Fibroblast of villous mesenchyme (primary cell): ENCODE measurements around the gene RAMACL. TPM values are rescaled to one million over a fixed set of nuclear protein-coding genes. Genes with fewer than 3 reads are reported as not detected.

Experiments used
- DNase-seq: peaks from one replicate; pipeline ENCODE4 v3.0.0-alpha.2; 2010; ENCODE audit warnings: low read depth
- H3K4me3 ChIP-seq: 2 replicates; pipeline ENCODE4 v1.5.1; 2011; ENCODE audit warnings: low read depth, mild to moderate bottlenecking, low read length
- total RNA-seq: library from RNA; depleted of rRNA; stranded (reverse); fragments of >200 nt; gene quantifications from 2 replicates; pipeline ENCODE4 v1.2.3, GENCODE V29; 2012
- TF ChIP-seq, protein P1 (sequence below): IDR thresholded peaks from 2 replicates; pipeline ENCODE4 v1.5.1; 2012; ENCODE audit warnings: low read depth, mild to moderate bottlenecking, low read length; ENCODE audit not compliant: insufficient read depth

Gene RAMACL
- total RNA-seq, 1 donor, result 0.43 TPM

GRCh38 chr6:166578536-166579236, 7.8 kb downstream of the RAMACL start:
- H3K4me3 ChIP-seq, result no peak overlapping the region
- no peak for DNase-seq
- TF ChIP-seq, protein P1, sequence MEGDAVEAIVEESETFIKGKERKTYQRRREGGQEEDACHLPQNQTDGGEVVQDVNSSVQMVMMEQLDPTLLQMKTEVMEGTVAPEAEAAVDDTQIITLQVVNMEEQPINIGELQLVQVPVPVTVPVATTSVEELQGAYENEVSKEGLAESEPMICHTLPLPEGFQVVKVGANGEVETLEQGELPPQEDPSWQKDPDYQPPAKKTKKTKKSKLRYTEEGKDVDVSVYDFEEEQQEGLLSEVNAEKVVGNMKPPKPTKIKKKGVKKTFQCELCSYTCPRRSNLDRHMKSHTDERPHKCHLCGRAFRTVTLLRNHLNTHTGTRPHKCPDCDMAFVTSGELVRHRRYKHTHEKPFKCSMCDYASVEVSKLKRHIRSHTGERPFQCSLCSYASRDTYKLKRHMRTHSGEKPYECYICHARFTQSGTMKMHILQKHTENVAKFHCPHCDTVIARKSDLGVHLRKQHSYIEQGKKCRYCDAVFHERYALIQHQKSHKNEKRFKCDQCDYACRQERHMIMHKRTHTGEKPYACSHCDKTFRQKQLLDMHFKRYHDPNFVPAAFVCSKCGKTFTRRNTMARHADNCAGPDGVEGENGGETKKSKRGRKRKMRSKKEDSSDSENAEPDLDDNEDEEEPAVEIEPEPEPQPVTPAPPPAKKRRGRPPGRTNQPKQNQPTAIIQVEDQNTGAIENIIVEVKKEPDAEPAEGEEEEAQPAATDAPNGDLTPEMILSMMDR, result no peak

DNA sequence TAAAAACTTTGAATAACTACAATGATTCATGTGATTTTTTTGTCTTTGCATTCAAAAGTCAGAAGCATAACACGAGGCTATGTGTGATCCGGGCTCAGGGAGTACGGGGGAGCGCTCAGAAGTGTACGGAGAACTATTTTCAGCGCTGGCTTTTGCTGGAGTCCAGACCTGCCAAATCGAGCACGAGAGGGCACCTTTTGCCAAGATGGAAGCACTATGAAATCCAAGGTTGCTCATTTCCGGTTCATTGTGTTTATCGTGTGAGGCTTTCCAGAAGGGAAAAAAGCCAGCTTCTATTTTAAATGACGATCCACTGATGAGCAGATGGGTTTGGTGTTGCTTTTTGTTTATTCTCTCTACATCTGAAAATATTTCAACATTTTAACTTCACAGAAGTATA, 11.3 kb downstream of the RAMACL start:
- DNase-seq, result no peak
- TF ChIP-seq, protein P1, result no peak
- no peak overlapping the region for H3K4me3 ChIP-seq

GRCh38 chr6:166573511-166574216, 12.8 kb downstream of the RAMACL start:
- TF ChIP-seq, protein P1, result no peak
- DNase-seq, result no peak
- H3K4me3 ChIP-seq, result no peak overlapping the region

- peak; percentile 95 for DNase-seq
- TF ChIP-seq, protein P1, result no peak
- no peak overlapping the region for H3K4me3 ChIP-seq
These were observed 13.9 kb downstream of the RAMACL start for GRCh38 chr6:166572370-166573261.

GRCh38 chr6:166570929-166571713, 15.4 kb downstream of the RAMACL start:
- H3K4me3 ChIP-seq, result no peak overlapping the region
- no peak for DNase-seq
- TF ChIP-seq, protein P1, result no peak

DNA sequence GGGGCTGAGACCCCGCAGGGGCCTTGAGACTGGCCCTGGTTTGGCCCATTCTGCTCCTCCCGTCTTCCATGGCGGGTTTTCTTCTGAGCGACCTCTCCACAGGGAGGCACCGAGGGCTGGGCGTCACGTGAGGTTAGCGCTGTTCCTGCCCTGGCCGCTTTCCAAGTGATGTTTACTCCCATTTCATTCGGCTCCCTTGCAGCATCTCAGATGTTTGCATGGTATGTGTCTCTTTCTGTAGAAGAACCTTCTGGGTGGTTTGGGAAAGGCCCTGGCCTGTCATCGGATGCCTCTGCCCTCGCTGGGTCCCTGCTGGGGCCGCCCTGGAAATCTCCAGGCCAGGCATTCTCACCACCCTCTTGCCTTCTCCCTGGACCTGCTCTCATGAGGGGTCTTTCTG, 17.3 kb downstream of the RAMACL start:
- TF ChIP-seq, protein P1, result no peak
- H3K4me3 ChIP-seq, result no peak overlapping the region
- no peak for DNase-seq
